Fibroblast of peridontal ligament (primary cell): Measurements from ENCODE around the gene P2RY8.
"Not testable (repeated sequence)": the region's sequence is repeated elsewhere in the genome, so short reads cannot be mapped to it uniquely, and the experiment has no call there.

Experiments used
- DNase-seq: peaks from one replicate; pipeline ENCODE4 v3.0.0-alpha.2; 2010; ENCODE audit errors: extremely low read depth

The P2RY8 gene

DNA sequence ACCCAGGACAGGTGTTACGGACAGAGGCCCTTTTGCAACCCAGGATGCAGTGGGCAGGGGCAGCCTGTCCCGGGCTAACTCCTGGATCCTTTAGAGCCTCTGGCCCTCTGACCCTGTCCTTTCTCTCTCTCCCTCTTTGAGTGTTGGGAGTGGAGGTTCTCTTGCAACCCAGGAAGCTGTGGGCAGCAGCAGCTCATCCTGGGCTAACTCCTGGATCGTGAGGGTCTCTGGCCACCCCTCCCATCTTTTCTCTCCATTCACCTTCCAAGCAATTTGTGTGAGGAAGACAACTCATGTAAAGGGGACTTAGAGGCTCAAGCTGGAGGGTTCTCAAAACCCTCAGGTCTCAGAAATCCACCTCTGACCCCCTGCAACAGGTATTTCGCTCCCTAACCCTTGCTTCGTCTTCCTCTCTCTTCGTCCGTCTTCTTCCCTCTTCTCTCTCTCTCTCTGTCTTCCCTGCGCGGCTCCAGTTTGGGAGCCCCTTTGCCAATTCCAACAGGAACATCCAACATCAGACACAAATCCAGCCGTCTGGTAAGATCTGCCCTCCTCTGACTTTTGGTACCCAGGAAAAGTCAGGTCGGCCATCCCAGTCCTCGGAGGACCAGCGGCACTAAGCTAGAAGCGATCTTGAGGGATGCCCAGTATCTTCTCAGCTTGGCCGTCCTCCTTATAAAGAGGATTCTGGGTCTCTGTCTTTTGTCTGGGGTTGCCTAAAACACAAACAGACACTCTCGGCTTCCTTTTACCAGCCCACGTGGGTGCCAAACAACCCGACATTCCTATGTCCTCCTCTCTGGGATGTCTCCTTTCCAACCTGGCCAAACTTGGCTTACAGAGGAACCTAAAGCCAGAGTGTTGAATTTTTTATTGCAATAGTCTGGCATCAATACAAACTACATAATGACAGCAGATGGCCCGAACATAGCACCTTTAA is 92.2 kb downstream of the P2RY8 start:
- no peak for DNase-seq

GRCh38 chrX:1443496-1444075 is 93.4 kb downstream of the P2RY8 start:
- no peak for DNase-seq

DNA sequence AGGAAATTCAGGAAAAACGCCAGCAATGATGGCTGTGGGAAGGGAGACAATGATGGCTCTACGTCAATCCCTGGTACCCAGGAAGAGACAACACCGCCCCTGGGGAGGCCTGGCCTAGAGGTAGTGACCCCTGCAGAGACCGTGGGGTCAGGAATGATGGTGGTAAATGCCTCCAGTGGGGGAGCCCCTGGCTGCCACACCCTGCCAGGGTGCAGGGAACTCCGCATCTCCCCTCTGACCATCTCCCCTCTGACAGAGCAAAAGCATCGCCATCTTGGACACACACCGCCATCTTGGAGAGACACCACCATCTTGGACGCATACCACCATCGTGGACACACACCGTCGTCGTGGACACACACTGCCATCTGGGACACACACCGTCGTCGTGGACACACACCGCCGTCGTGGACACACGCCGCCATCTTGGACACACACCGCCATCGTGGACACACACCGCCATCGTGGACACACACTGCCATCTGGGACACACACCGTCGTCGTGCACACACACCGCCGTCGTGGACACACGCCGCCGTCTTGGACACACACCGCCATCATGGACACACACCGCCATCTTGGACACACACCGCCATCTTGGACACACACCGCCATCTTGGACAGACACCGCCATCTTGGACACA is 94.1 kb downstream of the P2RY8 start:
- no peak for DNase-seq

GRCh38 chrX:1442016-1442665 is 94.8 kb downstream of the P2RY8 start:
- no peak for DNase-seq

DNA sequence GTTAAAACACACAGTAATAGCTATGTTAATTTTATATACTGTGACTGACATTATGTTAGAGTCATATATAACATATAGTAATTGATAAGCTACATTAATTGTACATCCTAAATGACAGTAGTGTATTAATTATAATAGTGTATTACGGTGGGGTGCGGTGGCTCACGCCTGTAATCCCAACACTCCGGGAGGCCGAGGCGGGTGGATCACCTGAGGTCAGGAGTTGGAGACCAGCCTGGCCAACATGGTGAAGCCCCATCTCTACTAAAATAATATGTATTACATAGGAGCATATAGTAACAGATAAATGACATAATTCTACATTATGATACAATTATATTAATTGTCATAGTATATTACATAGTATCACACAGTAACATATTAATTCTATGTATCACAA is 96.5 kb downstream of the P2RY8 start:
- DNase-seq: no peak

DNA sequence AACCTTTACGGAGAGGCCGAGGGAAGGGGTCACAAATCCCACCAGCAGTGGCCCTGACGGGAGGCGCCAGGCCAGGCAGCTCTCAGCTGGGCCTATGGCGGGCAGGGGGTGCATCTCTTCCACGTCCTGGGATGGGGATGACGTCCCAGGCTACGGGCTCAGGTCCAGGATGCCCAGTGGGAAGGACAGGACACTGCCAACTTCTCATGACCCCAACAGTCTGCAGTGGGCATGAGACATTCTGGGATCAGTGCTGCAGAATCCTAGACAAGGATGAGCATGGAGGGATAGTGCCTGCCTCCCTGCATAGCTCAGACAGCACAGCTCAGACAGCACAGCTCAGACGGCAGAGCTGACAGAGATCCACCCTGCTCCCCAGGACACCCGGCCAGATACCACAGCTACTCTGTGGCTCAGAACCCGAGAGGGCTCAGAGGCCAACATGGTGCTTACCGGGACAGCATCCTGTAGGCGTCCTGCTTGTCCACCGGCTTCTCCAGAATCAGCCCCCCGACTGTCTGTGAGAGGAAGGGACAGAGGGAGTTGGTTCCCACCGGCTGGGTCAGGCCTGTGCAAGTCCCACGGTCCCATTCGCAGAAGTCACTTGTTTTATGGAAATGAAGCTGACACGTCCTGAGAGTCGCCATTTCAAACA is 101.6 kb downstream of the P2RY8 start:
- DNase-seq: no peak

- DNase-seq: no peak
These were observed 102.1 kb downstream of the P2RY8 start for GRCh38 chrX:1434871-1435240.

- DNase-seq: no peak
These were observed 103.2 kb downstream of the P2RY8 start for GRCh38 chrX:1433646-1434357.

DNA sequence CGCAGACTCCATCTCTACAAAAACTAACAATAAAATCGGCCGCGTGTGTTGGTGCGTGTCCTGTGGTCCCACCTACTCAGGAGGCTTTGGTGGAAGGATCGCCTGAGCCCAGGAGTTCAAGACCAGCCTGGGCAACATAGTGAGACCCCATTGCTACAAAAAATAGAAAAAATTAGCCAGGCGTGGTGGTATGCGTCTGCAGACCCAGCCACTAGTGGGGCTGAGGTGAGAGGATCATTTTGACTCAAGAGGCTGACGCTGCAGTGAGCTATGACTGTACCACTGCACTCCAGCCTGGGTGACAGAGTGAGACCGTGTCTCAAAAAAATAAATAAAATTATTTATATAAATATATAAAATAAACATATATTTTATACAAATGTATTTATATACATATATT is 106.5 kb downstream of the P2RY8 start:
- no peak for DNase-seq

DNA sequence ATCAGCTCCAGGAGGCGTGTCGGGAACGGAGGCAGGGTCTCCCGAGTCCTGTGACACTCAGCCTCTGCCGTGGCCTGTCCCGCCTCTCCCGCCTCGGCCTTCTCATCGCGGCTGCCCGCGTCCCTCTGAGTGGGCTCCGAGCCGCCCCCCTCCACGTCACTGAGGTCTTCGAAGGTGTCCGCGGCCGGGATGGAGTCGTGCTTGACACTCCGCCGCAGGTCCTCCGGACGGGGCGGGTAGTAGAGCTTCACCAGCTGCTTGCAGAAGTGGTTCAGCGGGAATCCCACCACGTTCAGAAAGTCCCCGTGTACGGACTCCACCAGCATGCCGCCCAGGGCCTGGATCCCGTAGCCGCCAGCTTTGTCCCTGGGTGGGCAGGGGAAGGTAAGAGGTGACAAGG is 109.2 kb downstream of the P2RY8 start:
- DNase-seq: no peak

DNA sequence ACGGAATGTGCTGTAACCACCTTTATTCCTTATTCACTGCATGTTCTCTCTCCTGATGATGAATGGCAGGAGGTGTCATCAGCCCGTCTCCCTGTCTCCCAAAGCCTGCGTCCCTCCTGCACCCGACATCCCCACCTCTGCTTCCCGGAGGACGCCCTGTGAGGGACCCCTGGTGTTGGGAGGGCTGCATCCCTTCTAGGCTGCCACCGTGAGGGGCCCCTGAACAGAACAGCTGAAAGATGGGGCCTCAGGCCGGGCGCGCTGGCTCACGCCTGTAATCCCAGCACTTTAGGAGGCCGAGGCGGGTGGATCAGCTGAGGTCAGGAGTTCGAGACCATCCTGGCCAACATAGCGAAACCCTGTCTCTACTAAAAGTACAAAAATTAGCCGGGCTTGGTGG is 110.7 kb downstream of the P2RY8 start:
- DNase-seq: not testable (repeated sequence)

GRCh38 chrX:1425381-1425780 is 111.6 kb downstream of the P2RY8 start:
- DNase-seq: no peak

DNA sequence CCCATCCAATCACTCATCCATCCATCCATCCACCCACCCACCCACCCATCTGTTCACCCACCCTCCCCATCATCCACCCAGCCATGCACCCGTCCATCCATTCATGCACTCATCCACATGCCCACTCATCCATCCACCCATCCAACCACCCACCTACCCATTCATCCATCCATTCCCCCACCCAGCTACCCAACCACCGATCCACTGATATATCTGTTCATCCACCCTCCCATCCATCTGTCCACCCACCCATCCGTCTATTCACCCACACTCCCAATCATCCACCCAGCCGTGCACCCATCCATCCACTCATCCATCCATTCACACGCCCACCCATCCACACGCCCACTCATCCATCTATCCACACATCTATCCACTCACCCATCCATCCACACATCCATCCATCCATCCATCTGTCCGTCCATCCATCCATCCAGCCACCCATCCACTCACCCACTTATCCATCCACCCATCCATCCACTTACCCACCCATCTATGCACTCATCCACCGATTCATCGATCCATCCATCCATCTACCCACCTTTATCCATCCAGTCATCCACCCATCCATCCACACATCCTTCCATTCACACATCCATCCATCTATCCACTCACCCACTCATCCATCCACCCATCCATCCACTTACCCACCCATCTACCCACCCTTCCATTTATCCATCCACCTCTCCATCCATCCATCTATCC is 112.7 kb downstream of the P2RY8 start:
- no peak for DNase-seq

- no peak for DNase-seq
These were observed 113.8 kb downstream of the P2RY8 start for GRCh38 chrX:1423215-1423614.

- DNase-seq: no peak
These were observed 114.9 kb downstream of the P2RY8 start for GRCh38 chrX:1422135-1422465.

DNA sequence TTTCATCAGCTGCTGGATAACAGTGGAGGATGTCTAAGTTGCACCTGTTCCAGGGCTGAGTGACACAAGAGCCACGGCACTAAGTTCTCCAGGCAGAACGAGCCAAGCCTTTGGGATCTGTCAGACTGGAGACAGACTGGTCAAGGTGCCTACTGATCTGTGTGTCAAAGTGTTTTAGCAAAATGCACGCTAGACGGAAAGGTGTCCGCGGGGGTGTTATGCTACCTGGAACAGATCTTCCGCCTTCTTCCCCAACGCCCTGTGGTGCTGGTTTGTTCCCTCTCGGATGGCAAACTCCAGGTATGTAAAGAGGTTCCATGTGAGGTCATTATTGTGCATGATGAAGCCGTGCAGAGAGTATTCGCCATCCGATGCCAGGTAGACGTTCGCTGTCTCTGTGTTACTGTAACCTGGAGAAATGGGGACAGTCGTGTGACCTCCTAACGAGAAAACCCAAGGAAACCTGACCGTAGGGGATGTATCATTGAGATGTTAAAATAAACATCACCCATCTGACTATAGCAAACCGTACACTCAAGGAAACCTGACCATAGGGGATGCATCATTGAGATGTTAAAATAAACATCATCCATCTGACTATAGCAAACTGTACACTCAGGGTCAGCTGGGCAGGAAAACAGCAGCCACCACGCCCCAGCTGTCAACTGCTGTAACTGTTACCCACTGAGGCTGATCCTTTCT is 115.4 kb downstream of the P2RY8 start:
- DNase-seq: no peak

DNA sequence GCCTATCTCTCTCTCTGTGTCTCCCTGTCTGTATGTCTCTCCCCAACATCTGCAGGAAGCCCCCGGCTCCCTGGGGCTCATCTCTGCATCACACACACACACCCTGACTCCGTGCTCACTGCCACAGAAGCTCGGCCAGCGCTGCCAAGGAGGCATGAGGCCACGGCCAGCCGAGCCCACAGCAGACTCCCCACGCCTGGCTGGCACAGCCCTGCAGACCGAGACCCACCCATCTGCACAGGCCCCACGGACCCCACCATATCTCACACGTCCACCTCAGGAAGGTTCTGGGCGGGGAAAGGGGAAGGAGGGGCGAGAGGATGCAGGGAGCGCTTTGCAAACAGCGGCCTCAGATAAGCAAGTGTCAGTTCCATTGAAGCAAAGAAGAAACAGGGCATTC is 116.6 kb downstream of the P2RY8 start:
- no peak for DNase-seq

GRCh38 chrX:1419545-1420355 is 117.2 kb downstream of the P2RY8 start:
- no peak for DNase-seq

DNA sequence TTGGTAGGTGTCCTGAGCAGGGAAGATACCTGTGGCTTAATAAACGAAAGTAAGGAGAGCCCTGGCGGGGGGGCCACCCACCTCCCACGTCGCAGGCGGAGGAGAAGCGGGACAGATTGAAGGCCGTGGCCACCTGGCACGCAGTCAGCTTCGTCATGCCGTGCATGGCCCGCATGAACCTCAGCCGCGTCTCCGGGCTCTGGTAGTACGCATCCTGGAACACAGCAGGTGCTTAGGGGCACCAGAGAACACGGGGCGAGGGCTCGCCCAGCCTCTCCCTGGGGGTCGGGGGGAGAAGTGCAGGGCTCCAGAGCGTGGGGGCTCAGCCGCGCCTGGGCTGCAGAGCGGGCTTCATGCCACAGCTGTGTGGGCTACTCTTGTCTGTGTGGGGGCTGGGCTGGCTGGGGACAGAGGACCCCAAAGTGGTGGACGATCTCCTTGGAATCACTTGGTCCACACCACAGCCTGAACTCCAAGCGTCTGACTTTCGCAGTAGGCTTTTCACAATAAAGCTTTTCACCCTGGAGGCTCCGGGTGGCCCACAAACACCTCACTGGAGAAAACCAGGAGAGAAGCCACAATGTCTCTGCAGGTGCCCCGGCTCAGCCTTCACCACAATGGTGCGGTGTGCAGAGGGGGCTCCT is 118.0 kb downstream of the P2RY8 start:
- no peak for DNase-seq
